OCI-LY7 (cell line): ENCODE measurements around the gene SYN1. TPM values are rescaled to one million over a fixed set of nuclear protein-coding genes. Genes with fewer than 3 reads are reported as not detected.

ENCODE experiments used
- BruUV-seq: library from RNA; stranded (reverse); fragments of 400-500 nt; replicated peaks from 2 replicates; lab custom pipeline; 2021; lab: Mats Ljungman, UMichigan
- CTCF ChIA-PET: fragments of 300-600 bp; sonication (Branson Sonifier 250); formaldehyde crosslinking; loops from one replicate; lab custom pipeline; 2022; ENCODE audit warnings: antibody characterized with exemption; ENCODE audit not compliant: unreplicated experiment; lab: Charles Lee
- POLR2A ChIA-PET: fragments of 300-600 bp; sonication (Branson Sonifier 250); formaldehyde crosslinking; loops from one replicate; lab custom pipeline; 2022; ENCODE audit warnings: antibody characterized with exemption; lab: Charles Lee
- DNase-seq: peaks from one replicate; pipeline ENCODE4 v3.0.0-alpha.2; 2015; ENCODE audit warnings: low spot score
- H2AFZ ChIP-seq: fragments of 200-600 bp; sonication (generic), shearing (Covaris generic); 2 replicates; pipeline ENCODE4 v1.6.1; 2014; ENCODE audit warnings: mild to moderate bottlenecking, antibody characterized with exemption, low read length, moderate library complexity
- H3K27ac ChIP-seq: fragments of 200-600 bp; sonication (generic); 2 replicates; pipeline ENCODE4 v1.5.1; 2014; ENCODE audit warnings: mixed run types, low read depth, mild to moderate bottlenecking, moderate library complexity, low read length, inconsistent platforms; ENCODE audit not compliant: poor library complexity, severe bottlenecking
- H3K36me3 ChIP-seq: fragments of 200-600 bp; sonication (generic); 2 replicates; pipeline ENCODE4 v1.6.1; 2014; ENCODE audit warnings: mild to moderate bottlenecking, antibody characterized with exemption, low read length, moderate library complexity, mixed read lengths; ENCODE audit not compliant: insufficient read depth
- H3K4me1 ChIP-seq: fragments of 200-600 bp; sonication (generic); 2 replicates; pipeline ENCODE4 v1.5.1; 2014; ENCODE audit warnings: mild to moderate bottlenecking, low read length; ENCODE audit not compliant: insufficient read depth, poor library complexity, severe bottlenecking
- H3K4me2 ChIP-seq: fragments of 200-600 bp; sonication (generic); 2 replicates; pipeline ENCODE4 v1.6.1; 2014; ENCODE audit warnings: mild to moderate bottlenecking, low read length
- H3K4me3 ChIP-seq: fragments of 200-600 bp; sonication (generic); 2 replicates; pipeline ENCODE4 v1.5.1; 2014; ENCODE audit warnings: mild to moderate bottlenecking, low read depth, low read length; ENCODE audit not compliant: poor library complexity, severe bottlenecking
- H3K79me2 ChIP-seq: fragments of 200-600 bp; sonication (generic); 2 replicates; pipeline ENCODE4 v1.6.1; 2016; ENCODE audit warnings: low read depth, mild to moderate bottlenecking, low read length, moderate library complexity, mixed read lengths; ENCODE audit not compliant: insufficient read depth
- H3K9me2 ChIP-seq: fragments of 200-600 bp; sonication (generic); 2 replicates; pipeline ENCODE4 v1.6.1; 2016; ENCODE audit warnings: mild to moderate bottlenecking, low read length, mixed read lengths; ENCODE audit not compliant: insufficient read depth
- H3K9me3 ChIP-seq: fragments of 200-600 bp; sonication (generic); 2 replicates; pipeline ENCODE4 v1.6.1; 2014; ENCODE audit warnings: mild to moderate bottlenecking, mixed run types, low read length, mixed read lengths
- H4K20me1 ChIP-seq: fragments of 200-600 bp; sonication (generic); 2 replicates; pipeline ENCODE4 v1.6.1; 2014; ENCODE audit warnings: mild to moderate bottlenecking, antibody characterized with exemption, low read length, moderate library complexity, mixed read lengths; ENCODE audit not compliant: insufficient read depth
- EZH2phosphoT487 ChIP-seq: fragments of 200-600 bp; sonication (generic); IDR thresholded peaks from 2 replicates; pipeline ENCODE4 v1.6.1; 2018; ENCODE audit warnings: low read depth, borderline replicate concordance, mild to moderate bottlenecking, mixed run types, antibody characterized with exemption, low read length, moderate library complexity, mixed read lengths
- intact Hi-C: fragments of 100-400 bp; cut with micrococcal nuclease; formaldehyde crosslinking; loops from one replicate; pipeline ENCODE4 v1.10.0; 2022; ENCODE audit not compliant: unreplicated experiment
- total RNA-seq, 2 experiments: library from RNA; depleted of rRNA in 1 of 2; stranded (reverse); fragments of >200 nt in 1 of 2; shearing (Covaris generic) in 1 of 2; gene quantifications; 2 replicates each; pipeline ENCODE4 v1.2.3, GENCODE V29; 2014 to 2022
- TF ChIP-seq, protein P1 (sequence below): fragments of 200-600 bp; sonication (generic); conservative IDR thresholded peaks from 2 replicates; pipeline ENCODE4 v1.5.1; 2014; ENCODE audit warnings: mild to moderate bottlenecking, antibody characterized with exemption, low read length, moderate library complexity, mixed read lengths

The SYN1 gene
- total RNA-seq, 2 experiments from 2014 or later, result not detected

DNA sequence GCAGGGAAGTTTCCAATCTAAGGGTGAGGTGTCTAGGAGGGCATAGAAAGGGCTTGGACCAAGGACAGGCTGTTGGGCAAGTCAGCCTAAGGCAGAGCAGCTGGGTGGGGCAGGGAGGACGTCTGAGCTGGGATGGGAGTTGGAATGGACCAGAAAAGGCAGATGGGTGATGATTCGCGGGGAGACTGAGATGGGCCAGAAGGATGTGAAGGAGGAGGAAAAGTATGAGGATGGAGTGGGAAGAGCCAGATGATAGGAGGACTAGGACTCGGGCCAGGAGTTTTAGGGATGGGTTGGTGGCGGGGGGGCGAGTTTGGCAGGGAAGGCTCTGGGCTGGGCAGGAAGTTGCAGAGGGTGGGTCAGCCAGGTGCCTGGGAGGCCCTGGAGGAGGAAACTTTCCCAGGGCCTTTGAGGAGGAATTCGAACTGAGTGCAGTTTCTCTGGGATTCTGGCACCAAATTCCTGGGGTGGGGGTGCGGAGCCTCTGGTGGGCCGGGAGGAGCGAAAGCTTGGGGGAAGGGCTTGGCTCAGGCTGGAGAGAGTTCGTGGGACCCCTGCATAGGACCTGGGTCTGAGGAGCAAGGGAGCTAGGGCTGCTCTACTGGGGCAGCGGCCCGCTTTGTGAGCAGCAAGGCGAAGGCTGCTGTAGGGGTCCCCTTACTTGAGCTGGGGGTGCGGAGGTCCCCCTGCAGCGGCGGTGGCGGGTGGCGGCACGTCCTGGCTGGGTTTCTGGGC is 46.1 kb downstream of the SYN1 start:
- TF ChIP-seq EZH2phosphoT487, result no peak
- TF ChIP-seq, protein P1, sequence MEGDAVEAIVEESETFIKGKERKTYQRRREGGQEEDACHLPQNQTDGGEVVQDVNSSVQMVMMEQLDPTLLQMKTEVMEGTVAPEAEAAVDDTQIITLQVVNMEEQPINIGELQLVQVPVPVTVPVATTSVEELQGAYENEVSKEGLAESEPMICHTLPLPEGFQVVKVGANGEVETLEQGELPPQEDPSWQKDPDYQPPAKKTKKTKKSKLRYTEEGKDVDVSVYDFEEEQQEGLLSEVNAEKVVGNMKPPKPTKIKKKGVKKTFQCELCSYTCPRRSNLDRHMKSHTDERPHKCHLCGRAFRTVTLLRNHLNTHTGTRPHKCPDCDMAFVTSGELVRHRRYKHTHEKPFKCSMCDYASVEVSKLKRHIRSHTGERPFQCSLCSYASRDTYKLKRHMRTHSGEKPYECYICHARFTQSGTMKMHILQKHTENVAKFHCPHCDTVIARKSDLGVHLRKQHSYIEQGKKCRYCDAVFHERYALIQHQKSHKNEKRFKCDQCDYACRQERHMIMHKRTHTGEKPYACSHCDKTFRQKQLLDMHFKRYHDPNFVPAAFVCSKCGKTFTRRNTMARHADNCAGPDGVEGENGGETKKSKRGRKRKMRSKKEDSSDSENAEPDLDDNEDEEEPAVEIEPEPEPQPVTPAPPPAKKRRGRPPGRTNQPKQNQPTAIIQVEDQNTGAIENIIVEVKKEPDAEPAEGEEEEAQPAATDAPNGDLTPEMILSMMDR, result no peak
- Histone ChIP-seq H3K4me2 (no peak overlapping the region), H3K9me3 (no peaks in the 10 kb centered on the region), H3K36me3 (peaks cover 27% of the 10 kb centered on the region), H3K27ac (no peak overlapping the region), H3K9me2 (no peaks in the 10 kb centered on the region), H3K79me2 (no peaks in the 10 kb centered on the region), H2AFZ (no peak overlapping the region), H3K4me3 (no peak overlapping the region), H3K4me1 (no peaks in the 10 kb centered on the region), H4K20me1 (no peaks in the 10 kb centered on the region)
- no TSS peak for BruUV-seq
- ChIA-PET CTCF (interaction anchor here (0.5 kb wide), 1 partner anchor 9 kb away, joined by 4 read pairs; no protein-coding TSS in a partner anchor), POLR2A (no interaction called here)
- intact Hi-C loops, result no loop called here
- no peak for DNase-seq

GRCh38 chrX:47572773-47573340 is 46.8 kb downstream of the SYN1 start:
- TF ChIP-seq, protein P1, result no peak
- no peak for TF ChIP-seq EZH2phosphoT487
- no peak overlapping the region for H3K27ac ChIP-seq
- POLR2A ChIA-PET, result no interaction called here
- no peaks in the 10 kb centered on the region for H3K9me3 ChIP-seq
- intact Hi-C loops, result no loop called here
- H2AFZ ChIP-seq, result no peak overlapping the region
- CTCF ChIA-PET, result no interaction called here
- peaks cover 33% of the 10 kb centered on the region for H3K36me3 ChIP-seq
- no peak overlapping the region for H3K4me3 ChIP-seq
- no peaks in the 10 kb centered on the region for H3K79me2 ChIP-seq
- no peaks in the 10 kb centered on the region for H3K4me1 ChIP-seq
- no peak overlapping the region for H3K4me2 ChIP-seq
- no peak for DNase-seq
- H4K20me1 ChIP-seq, result no peaks in the 10 kb centered on the region
- no TSS peak for BruUV-seq
- H3K9me2 ChIP-seq, result no peaks in the 10 kb centered on the region

- Histone ChIP-seq H3K4me1 (no peaks in the 10 kb centered on the region), H3K4me3 (no peak overlapping the region), H3K9me3 (no peaks in the 10 kb centered on the region), H2AFZ (no peak overlapping the region), H3K4me2 (no peak overlapping the region), H3K79me2 (no peaks in the 10 kb centered on the region), H4K20me1 (no peaks in the 10 kb centered on the region), H3K36me3 (peaks cover 43% of the 10 kb centered on the region), H3K27ac (no peak overlapping the region), H3K9me2 (no peaks in the 10 kb centered on the region)
- ChIA-PET POLR2A (no interaction called here), CTCF (no interaction called here)
- intact Hi-C loops, result no loop called here
- no TSS peak for BruUV-seq
- DNase-seq, result no peak
- no peak for TF ChIP-seq EZH2phosphoT487
- TF ChIP-seq, protein P1, result no peak
Observed at GRCh38 chrX:47571896-47572295, 47.8 kb downstream of the SYN1 start.
